Measurements from ENCODE around the gene NOC3L. TPM values are rescaled to one million over a fixed set of nuclear protein-coding genes. Genes with fewer than 3 reads are reported as not detected.

The NOC3L gene
- total RNA-seq: 10 to 100 TPM; 25.6 to 31.4 TPM

- Mint-ChIP-seq H3K9me3 (ENCODE audit: low read depth) (no peaks in the 10 kb centered on the region), H3K4me3 (peak within 1 kb of the TSS; percentile 95), H3K4me1 (peaks cover 35% of the 10 kb centered on the region), H3K36me3 (peaks cover 19% of the 10 kb centered on the region), H3K27me3 (peaks cover 15% of the 10 kb centered on the region), H3K27ac (peak within 1 kb of the TSS; percentile 91)
- ATAC-seq (peak; percentile 100), DNase-seq (peak; percentile 95)
- CTCF ChIA-PET: interaction anchor here (0.8 to 2.0 kb wide), 8 partner anchors 9 to 82 kb away, joined by 3 to 12 read pairs (median 3); no protein-coding TSS in a partner anchor
Observed at GRCh38 chr10:94362360-94363250, at the start of gene NOC3L. NOC3L (minus strand) TSS chr10:94362939; CDS start chr10:94362838, 101 bp downstream.

DNA sequence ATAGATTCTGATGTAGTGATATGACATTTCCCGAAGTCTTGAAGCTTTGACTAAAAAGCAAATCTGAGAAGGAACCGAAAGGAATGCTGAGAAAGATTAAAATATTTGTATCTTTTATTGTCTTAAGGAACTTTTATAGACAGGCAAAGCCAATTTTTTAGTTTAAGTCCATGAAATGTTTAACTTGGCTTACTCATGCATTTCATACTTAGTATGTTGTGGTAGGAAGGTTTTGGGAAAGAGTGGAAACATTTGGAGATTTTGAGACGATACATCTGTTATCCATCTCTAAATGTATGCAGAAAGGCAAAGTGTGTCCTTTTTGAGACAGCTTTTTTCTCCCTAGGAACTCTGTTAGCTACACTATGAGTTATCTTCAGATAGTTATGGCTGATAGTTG is 49.7 kb upstream of the NOC3L start:
- CTCF ChIA-PET: no interaction called here
- Mint-ChIP-seq H3K4me3 (no peak overlapping the region), H3K36me3 (no peaks in the 10 kb centered on the region), H3K4me1 (no peaks in the 10 kb centered on the region), H3K9me3 (ENCODE audit: low read depth) (no peaks in the 10 kb centered on the region), H3K27ac (no peak overlapping the region), H3K27me3 (peaks cover 60% of the 10 kb centered on the region)
- DNase-seq (no peak), ATAC-seq (no peak)

DNA sequence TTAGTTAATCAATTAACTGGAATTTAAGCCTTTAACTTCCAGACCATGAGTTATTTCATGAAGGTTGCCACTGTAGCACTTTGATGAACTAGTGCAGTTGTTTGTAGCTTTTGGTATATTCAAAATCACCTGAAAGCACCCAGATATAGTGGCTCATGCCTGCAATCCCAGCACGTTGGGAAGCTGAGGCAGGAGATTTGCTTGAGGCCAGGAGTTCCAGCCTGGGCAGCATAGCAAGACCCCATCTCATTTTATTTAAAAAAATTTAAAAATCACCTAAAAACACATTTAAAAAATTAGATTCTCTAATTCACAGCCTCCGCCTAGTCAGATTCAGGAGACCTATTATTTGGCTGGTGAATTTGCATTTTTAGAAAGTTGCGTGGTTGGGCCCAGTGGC is 48.6 kb upstream of the NOC3L start:
- Mint-ChIP-seq H3K27me3 (peaks cover 65% of the 10 kb centered on the region), H3K4me1 (no peaks in the 10 kb centered on the region), H3K4me3 (no peak overlapping the region), H3K27ac (no peak overlapping the region), H3K36me3 (no peaks in the 10 kb centered on the region), H3K9me3 (ENCODE audit: low read depth) (no peaks in the 10 kb centered on the region)
- CTCF ChIA-PET: interaction anchor here (1.6 kb wide), 1 partner anchor 33 kb away, joined by 3 read pairs; no protein-coding TSS in a partner anchor
- ATAC-seq: no peak
- DNase-seq: no peak

DNA sequence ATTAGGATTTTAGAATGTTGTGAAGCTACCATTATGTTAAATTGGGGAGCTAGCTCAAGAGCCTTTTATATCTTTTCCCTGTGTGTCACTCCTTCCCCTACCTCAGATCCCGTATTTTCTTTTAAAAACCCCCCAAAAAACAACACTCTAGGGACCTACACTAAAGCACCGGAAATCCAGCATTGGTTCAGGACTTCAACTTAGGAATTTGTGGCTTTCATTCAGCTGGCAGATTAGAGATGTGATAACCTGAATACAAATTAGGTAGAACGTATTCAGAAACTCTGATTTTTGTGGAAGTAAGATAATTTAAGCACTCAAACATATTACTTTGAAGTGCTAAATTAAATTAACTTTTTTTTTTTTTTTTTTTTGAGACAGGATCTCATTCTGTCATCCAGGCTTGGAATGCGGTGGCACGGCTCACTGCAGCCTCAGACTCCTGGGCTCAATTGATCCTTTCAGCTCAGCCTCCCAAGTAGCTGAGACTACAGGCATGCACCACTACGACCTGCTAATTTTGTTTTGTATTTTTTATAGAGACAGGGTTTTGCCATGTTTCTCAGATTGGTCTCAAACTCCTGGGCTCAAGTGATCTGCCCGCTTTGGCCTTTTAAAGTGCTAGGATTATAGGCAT is 46.4 kb upstream of the NOC3L start:
- Mint-ChIP-seq H3K27me3 (peaks cover 81% of the 10 kb centered on the region), H3K4me3 (no peak overlapping the region), H3K9me3 (ENCODE audit: low read depth) (no peaks in the 10 kb centered on the region), H3K27ac (no peak overlapping the region), H3K4me1 (no peaks in the 10 kb centered on the region), H3K36me3 (no peaks in the 10 kb centered on the region)
- no peak for DNase-seq
- no peak for ATAC-seq
- CTCF ChIA-PET: no interaction called here

GRCh38 chr10:94407668-94408067 is 44.9 kb upstream of the NOC3L start:
- no peak for ATAC-seq
- no peak for DNase-seq
- Mint-ChIP-seq H3K27me3 (peaks cover 80% of the 10 kb centered on the region), H3K4me1 (peaks cover 5% of the 10 kb centered on the region), H3K36me3 (no peaks in the 10 kb centered on the region), H3K4me3 (no peak overlapping the region), H3K27ac (no peak overlapping the region), H3K9me3 (ENCODE audit: low read depth) (no peaks in the 10 kb centered on the region)
- CTCF ChIA-PET: interaction anchor here (0.9 to 1.6 kb wide), 3 partner anchors 10 to 88 kb away, joined by 4 to 6 read pairs (median 5); no protein-coding TSS in a partner anchor

DNA sequence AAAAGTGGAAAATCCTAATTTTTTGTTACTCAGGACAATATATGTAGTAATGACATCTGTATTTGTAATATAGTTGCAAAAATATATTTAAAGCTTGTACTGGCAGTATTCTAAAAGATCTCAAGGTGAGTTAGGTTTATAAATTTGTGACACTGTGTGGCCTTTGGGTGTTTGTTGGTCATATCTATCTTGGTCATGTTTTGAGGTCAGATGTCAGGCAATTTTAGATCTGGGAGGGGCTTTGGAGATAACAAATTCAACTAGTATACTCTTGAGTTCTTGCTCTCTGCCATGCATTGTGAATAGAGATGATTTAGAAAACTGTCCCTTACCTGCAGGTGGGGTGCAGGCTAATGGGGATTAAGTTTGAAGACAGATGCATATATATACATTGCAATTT is 42.7 kb upstream of the NOC3L start:
- Mint-ChIP-seq H3K9me3 (ENCODE audit: low read depth) (no peaks in the 10 kb centered on the region), H3K4me3 (no peak overlapping the region), H3K4me1 (peaks cover 10% of the 10 kb centered on the region), H3K27me3 (peaks cover 77% of the 10 kb centered on the region), H3K27ac (no peak overlapping the region), H3K36me3 (no peaks in the 10 kb centered on the region)
- DNase-seq (no peak), ATAC-seq (no peak)
- CTCF ChIA-PET: no interaction called here

GRCh38 chr10:94403380-94404213 is 40.9 kb upstream of the NOC3L start:
- no peak for DNase-seq
- H3K27ac Mint-ChIP-seq: no peak overlapping the region

GRCh38 chr10:94402843-94403379 is 40.2 kb upstream of the NOC3L start:
- no peaks in the 10 kb centered on the region for H3K36me3 Mint-ChIP-seq
- CTCF ChIA-PET: interaction anchor here (0.7 to 1.6 kb wide), 3 partner anchors 39 to 41 kb away, joined by 3 to 6 read pairs (median 3); no protein-coding TSS in a partner anchor
- H3K9me3 Mint-ChIP-seq (ENCODE audit: low read depth): no peaks in the 10 kb centered on the region
- H3K27ac Mint-ChIP-seq: no peak overlapping the region
- H3K4me1 Mint-ChIP-seq: peaks cover 10% of the 10 kb centered on the region
- peaks cover 75% of the 10 kb centered on the region for H3K27me3 Mint-ChIP-seq
- no peak overlapping the region for H3K4me3 Mint-ChIP-seq
- ATAC-seq: peak; percentile 48
- no peak for DNase-seq

More at GRCh38 chr10:94403380-94404213, 40.9 kb upstream of the NOC3L start:
- Mint-ChIP-seq H3K4me3 (peak overlapping the region; percentile 69), H3K9me3 (ENCODE audit: low read depth) (no peaks in the 10 kb centered on the region), H3K4me1 (peaks cover 10% of the 10 kb centered on the region), H3K27me3 (peaks cover 74% of the 10 kb centered on the region), H3K36me3 (no peaks in the 10 kb centered on the region)
- peak; percentile 34 for ATAC-seq
- CTCF ChIA-PET: interaction anchor here (0.7 to 1.4 kb wide), 2 partner anchors 41 to 867 kb away, joined by 3 to 6 read pairs; no protein-coding TSS in a partner anchor

DNA sequence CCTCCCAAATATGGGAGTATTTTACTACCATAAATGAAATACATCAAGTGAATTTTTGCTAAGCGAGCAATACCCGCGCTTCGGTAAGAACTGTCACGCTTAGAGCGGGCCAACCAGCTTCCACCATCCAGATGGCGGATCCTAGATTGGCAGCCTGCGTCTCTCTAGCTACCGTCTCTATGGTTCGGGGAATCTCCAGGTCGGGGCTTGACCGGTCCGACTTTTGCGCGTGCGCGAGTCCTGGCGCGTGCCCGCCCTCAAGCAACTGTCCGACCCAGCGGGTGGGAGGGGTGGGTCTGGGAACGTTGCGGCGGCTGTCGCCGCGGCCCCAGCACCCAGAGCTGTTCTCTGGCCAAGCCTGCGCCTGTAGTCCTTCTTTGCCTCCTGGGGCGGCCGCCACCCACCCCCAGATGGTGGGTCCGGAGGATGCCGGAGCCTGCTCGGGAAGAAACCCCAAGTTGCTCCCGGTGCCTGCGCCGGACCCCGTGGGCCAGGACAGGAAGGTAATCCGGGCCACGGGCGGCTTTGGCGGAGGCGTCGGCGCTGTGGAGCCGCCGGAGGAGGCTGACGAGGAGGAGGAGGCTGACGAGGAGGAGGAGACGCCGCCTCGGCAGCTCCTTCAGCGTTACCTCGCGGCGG is 39.6 kb upstream of the NOC3L start, which contains the start of gene TBC1D12:
TSS of gene TBC1D12 (plus strand) at position 338 of the 639 bp plus-strand sequence. CDS start at position 411, 73 bp downstream.
- Mint-ChIP-seq H3K4me3 (peak within 1 kb of the TSS; percentile 69), H3K4me1 (peaks cover 10% of the 10 kb centered on the region), H3K9me3 (ENCODE audit: low read depth) (no peaks in the 10 kb centered on the region), H3K27ac (no peak within 1 kb of the TSS), H3K36me3 (no peaks in the 10 kb centered on the region), H3K27me3 (peaks cover 73% of the 10 kb centered on the region)
- ATAC-seq (peak; percentile 77), DNase-seq (peak; percentile 49)
- CTCF ChIA-PET: interaction anchor here (0.7 to 1.6 kb wide), 3 partner anchors 39 to 42 kb away, joined by 3 read pairs; partner anchors contain the start of gene NOC3L

GRCh38 chr10:94398762-94399161 is 36.0 kb upstream of the NOC3L start:
- ATAC-seq: no peak
- no peaks in the 10 kb centered on the region for H3K9me3 Mint-ChIP-seq (ENCODE audit: low read depth)
- H3K4me1 Mint-ChIP-seq: peaks cover 8% of the 10 kb centered on the region
- peaks cover 44% of the 10 kb centered on the region for H3K27me3 Mint-ChIP-seq
- no peak for DNase-seq
- H3K4me3 Mint-ChIP-seq: no peak overlapping the region
- no peak overlapping the region for H3K27ac Mint-ChIP-seq
- no peaks in the 10 kb centered on the region for H3K36me3 Mint-ChIP-seq
- CTCF ChIA-PET: no interaction called here

DNA sequence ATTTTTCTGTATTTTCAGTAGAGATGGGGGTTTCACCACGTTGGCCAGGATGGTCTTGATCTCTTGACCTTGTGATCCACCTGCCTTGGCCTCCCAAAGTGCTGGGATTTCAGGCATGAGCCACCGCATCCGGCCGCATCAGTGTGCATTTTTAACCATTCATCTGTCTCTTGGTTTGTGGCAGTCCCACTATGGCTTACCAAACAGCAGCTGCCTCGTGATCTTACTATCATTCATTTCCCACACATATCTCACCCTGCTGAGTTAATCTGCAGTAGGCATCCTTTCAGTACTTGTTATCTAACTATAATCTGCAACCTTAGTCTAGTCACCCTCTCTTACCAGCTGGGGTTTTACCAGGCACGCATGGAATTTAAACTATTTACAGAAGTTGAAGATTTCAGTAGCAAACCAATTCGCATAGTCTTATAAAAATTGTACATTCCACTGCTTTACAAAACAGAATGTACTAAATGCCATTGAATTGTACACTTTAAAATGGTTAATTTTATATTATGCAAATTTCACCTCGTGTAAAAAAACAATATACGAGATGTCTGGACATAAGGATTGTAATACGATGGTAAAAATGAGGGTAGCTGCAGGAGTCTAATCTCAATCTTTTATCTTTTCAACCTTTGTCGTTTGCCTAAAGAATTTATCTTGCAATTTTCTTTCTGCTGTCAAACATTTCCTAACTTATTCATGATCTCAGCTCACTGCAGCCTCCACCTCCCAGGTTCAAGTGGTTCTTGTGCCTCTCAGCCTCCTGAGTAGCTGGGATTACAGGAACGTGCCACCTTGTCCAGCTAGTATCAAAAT is 35.0 kb upstream of the NOC3L start:
- H3K4me3 Mint-ChIP-seq: no peak overlapping the region
- ATAC-seq (no peak), DNase-seq (no peak)
- CTCF ChIA-PET: interaction anchor here (1.0 kb wide), 1 partner anchor 9 kb away, joined by 5 read pairs; no protein-coding TSS in a partner anchor
- no peaks in the 10 kb centered on the region for H3K36me3 Mint-ChIP-seq
- peaks cover 40% of the 10 kb centered on the region for H3K27me3 Mint-ChIP-seq
- no peak overlapping the region for H3K27ac Mint-ChIP-seq
- peaks cover 5% of the 10 kb centered on the region for H3K4me1 Mint-ChIP-seq
- H3K9me3 Mint-ChIP-seq (ENCODE audit: low read depth): no peaks in the 10 kb centered on the region

Measured in activated CD8-positive, alpha-beta memory T cell treated with anti-CD3 and anti-CD28 coated beads, Interleukin-2, amount 10 ng/mL, durations not matched to agents 7 days and 5 days (primary cell).